Measurements from ENCODE around the gene SHANK2. TPM values are rescaled to one million over a fixed set of nuclear protein-coding genes. Genes with fewer than 3 reads are reported as not detected.

Gene SHANK2
- total and polyA plus RNA-seq, 7 donors: 3.5 to 43.8 (median 8.0) TPM

DNA sequence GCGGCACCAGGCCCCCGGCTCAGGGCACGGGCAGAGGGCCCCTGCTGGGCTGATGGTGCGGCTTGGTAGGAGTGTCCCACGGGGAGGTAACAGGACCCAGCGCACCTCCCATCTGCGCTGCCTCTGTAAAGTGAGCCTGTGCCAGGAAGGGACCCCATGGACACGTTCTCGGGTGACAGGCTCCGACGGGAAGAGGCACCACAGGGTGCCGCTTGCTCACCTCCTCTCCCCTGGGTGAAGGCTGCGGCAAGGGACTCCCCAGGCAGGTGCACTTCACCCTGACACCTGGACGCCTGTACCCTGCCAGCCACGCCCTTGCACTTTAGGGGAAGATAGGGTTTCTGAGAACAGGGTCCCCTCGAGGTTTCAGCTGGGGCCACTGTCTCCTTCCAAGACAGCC lies 48.1 kb downstream of the SHANK2 start:
- Histone ChIP-seq H3K36me3 (no peaks in the 10 kb centered on the region), H3K27ac (no peak overlapping the region), H3K9me3 (peaks cover 0 to 3% (median 0%) of the 10 kb centered on the region in 4 donors), H3K27me3 (no peaks in the 10 kb centered on the region), H3K4me3 (no peak overlapping the region), H3K4me1 (peaks cover 0 to 14% (median 7%) of the 10 kb centered on the region in 4 donors)
- no peak for TF ChIP-seq EP300 (IDR thresholded peaks at IDR 0.05)
- no peak for TF ChIP-seq POLR2AphosphoS5 (IDR thresholded peaks at IDR 0.05)
- TF ChIP-seq, protein P1, sequence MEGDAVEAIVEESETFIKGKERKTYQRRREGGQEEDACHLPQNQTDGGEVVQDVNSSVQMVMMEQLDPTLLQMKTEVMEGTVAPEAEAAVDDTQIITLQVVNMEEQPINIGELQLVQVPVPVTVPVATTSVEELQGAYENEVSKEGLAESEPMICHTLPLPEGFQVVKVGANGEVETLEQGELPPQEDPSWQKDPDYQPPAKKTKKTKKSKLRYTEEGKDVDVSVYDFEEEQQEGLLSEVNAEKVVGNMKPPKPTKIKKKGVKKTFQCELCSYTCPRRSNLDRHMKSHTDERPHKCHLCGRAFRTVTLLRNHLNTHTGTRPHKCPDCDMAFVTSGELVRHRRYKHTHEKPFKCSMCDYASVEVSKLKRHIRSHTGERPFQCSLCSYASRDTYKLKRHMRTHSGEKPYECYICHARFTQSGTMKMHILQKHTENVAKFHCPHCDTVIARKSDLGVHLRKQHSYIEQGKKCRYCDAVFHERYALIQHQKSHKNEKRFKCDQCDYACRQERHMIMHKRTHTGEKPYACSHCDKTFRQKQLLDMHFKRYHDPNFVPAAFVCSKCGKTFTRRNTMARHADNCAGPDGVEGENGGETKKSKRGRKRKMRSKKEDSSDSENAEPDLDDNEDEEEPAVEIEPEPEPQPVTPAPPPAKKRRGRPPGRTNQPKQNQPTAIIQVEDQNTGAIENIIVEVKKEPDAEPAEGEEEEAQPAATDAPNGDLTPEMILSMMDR (IDR thresholded peaks at IDR 0.05): no peak
- TF ChIP-seq POLR2A (IDR thresholded peaks at IDR 0.05): no peak
- DNase-seq: peak; percentile 62
- intact Hi-C loops (cut with DNase I): no loop called here
- WGBS, 2 donors: 60 to 81% methylated on average over 16 of the region's 16 CpGs

DNA sequence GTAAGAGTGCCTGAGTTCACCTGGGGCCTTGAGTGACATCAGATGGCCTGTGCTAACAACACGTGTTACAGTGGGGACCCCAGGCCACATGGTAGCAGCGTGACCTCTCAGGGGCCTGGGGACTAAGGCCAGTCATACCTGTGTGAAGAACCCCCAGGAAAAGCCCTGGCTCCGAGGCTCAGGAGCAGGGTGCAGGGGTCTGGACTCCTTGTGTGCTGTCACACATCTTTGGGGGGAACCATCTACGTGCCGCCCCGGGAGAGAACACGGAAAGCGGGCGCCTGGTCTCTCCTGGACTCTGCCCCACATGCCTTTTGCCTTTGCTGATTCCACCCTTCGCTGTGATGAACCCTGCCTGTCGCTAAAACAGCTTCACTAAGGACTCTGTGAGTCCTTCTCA lies 48.7 kb downstream of the SHANK2 start:
- Histone ChIP-seq H3K4me1 (peaks cover 0 to 14% (median 7%) of the 10 kb centered on the region in 4 donors), H3K4me3 (no peak overlapping the region), H3K27ac (no peak overlapping the region), H3K36me3 (no peaks in the 10 kb centered on the region), H3K27me3 (no peaks in the 10 kb centered on the region), H3K9me3 (peaks cover 0 to 3% (median 0%) of the 10 kb centered on the region in 4 donors)
- DNase-seq: peak; percentile 60
- intact Hi-C loops (cut with DNase I): no loop called here
- no peak for TF ChIP-seq POLR2A (IDR thresholded peaks at IDR 0.05)
- no peak for TF ChIP-seq EP300 (IDR thresholded peaks at IDR 0.05)
- TF ChIP-seq, protein P1 (IDR thresholded peaks at IDR 0.05): no peak
- no peak for TF ChIP-seq POLR2AphosphoS5 (IDR thresholded peaks at IDR 0.05)
- WGBS, 2 donors: 94% methylated on average over 11 of the region's 11 CpGs

DNA sequence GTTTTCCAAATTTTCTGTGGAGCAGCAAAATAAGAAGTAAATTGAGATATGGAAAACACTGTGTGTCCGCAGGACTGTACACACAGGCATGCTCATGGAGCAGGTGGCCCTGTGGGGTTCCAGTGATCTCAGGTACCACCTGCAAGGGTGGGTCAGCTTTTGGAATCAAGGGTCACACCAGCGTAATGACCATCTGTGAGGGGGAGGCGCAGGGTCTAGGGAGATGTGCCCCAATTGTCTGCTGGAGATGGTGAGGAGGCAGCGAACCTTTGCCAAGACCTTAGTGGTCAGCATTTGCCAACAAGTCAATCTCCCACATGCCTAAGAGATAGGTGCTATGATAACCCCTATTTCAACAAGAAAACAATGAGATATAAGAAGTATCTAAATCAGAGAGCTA lies 49.4 kb downstream of the SHANK2 start:
- H3K27ac ChIP-seq: no peak overlapping the region
- DNase-seq: peak; percentile 46
- 95 to 96% methylated on average over 4 of the region's 4 CpGs for WGBS, 2 donors
- H3K4me1 ChIP-seq: peaks cover 0 to 14% (median 7%) of the 10 kb centered on the region in 4 donors
- H3K36me3 ChIP-seq: no peaks in the 10 kb centered on the region
- no peaks in the 10 kb centered on the region for H3K27me3 ChIP-seq
- no peaks in the 10 kb centered on the region for H3K9me3 ChIP-seq
- intact Hi-C loops (cut with DNase I): no loop called here
- no peak overlapping the region for H3K4me3 ChIP-seq
- TF ChIP-seq POLR2A (IDR thresholded peaks at IDR 0.05): no peak
- TF ChIP-seq POLR2AphosphoS5 (IDR thresholded peaks at IDR 0.05): no peak
- no peak for TF ChIP-seq EP300 (IDR thresholded peaks at IDR 0.05)
- TF ChIP-seq, protein P1 (IDR thresholded peaks at IDR 0.05): no peak

DNA sequence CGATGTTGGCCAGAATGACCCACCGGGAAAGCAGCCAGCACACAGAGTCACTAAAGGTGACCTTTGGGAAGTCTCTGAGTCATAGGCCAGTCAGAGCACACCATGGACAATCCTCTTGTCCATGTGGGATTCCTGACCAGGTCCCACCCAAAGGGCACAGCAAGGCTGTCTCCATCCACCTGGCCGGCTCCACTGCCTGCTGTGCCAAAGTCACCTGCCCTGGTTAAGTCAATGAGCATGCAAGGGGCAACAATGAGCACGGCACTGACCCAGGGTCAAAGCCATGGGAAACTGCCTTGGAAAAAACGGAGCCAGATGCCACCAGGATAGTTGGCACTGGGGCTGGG lies 49.8 kb downstream of the SHANK2 start:
- no peak overlapping the region for H3K27ac ChIP-seq
- TF ChIP-seq POLR2AphosphoS5 (IDR thresholded peaks at IDR 0.05) (no peak), EP300 (IDR thresholded peaks at IDR 0.05) (no peak), POLR2A (IDR thresholded peaks at IDR 0.05) (no peak)
- TF ChIP-seq, protein P1 (IDR thresholded peaks at IDR 0.05): no peak
- intact Hi-C loops (cut with DNase I): no loop called here
- no peaks in the 10 kb centered on the region for H3K36me3 ChIP-seq
- H3K4me1 ChIP-seq: peaks cover 0 to 14% (median 7%) of the 10 kb centered on the region in 4 donors
- H3K9me3 ChIP-seq: no peaks in the 10 kb centered on the region
- WGBS, 2 donors: 91 to 92% methylated on average over 5 of the region's 5 CpGs
- DNase-seq: no peak
- H3K4me3 ChIP-seq: no peak overlapping the region
- no peaks in the 10 kb centered on the region for H3K27me3 ChIP-seq

Other genes with a start within 250 kb of the SHANK2 start
- gene DHCR7, start 195.8 kb upstream of the SHANK2 start, total RNA-seq: 1 to 10 TPM; 4.1 to 7.5 (median 5.3) TPM
- gene DHCR7, start 195.8 kb upstream of the SHANK2 start, polyA plus RNA-seq: 10 to 100 TPM in 1 of 3 donors, 1 to 10 TPM in 2; 2.4 to 54.2 (median 8.8) TPM
- gene NADSYN1, start 200.6 kb upstream of the SHANK2 start, total RNA-seq: 10 to 100 TPM; 24.6 to 72.0 (median 38.3) TPM
- gene NADSYN1, start 200.6 kb upstream of the SHANK2 start, polyA plus RNA-seq: 100 to 1,000 TPM in 1 of 3 donors, 10 to 100 TPM in 2; 31.8 to 136 (median 42.5) TPM

Data from sigmoid colon (tissue), 7 donors.